Chondrocyte (in vitro differentiated cells): ENCODE results near the gene SSBP1. TPM values are rescaled to one million over a fixed set of nuclear protein-coding genes. Genes with fewer than 3 reads are reported as not detected.

Source experiments
- DNase-seq: peaks from one replicate; pipeline ENCODE4 v3.0.0; 2021; ENCODE audit warnings: mixed read lengths, low spot score
- H3K27ac Mint-ChIP-seq: one replicate; pipeline ENCODE4 v1.8.0; 2021; ENCODE audit warnings: mild to moderate bottlenecking, moderate library complexity, mixed read lengths; ENCODE audit not compliant: unreplicated experiment
- H3K27me3 Mint-ChIP-seq: 2 replicates; pipeline ENCODE4 v1.8.0; 2021; ENCODE audit warnings: low read depth, mixed read lengths
- H3K36me3 Mint-ChIP-seq: 2 replicates; pipeline ENCODE4 v1.8.0; 2021; ENCODE audit warnings: low read depth, mixed read lengths
- H3K4me1 Mint-ChIP-seq: 2 replicates; pipeline ENCODE4 v1.8.0; 2021; ENCODE audit warnings: low read depth, mild to moderate bottlenecking, mixed read lengths
- H3K4me3 Mint-ChIP-seq: one replicate; pipeline ENCODE4 v1.8.0; 2021; ENCODE audit warnings: mild to moderate bottlenecking, moderate library complexity, mixed read lengths; ENCODE audit not compliant: unreplicated experiment
- H3K9me3 Mint-ChIP-seq: 2 replicates; pipeline ENCODE4 v1.8.0; 2021; ENCODE audit warnings: low read depth, mixed read lengths
- total RNA-seq: library from RNA; stranded (reverse); gene quantifications from 3 replicates; pipeline ENCODE4 v1.2.1, GENCODE V29; 2021
- TF ChIP-seq, protein P1 (sequence below): fragments of 200-600 bp; sonication (generic); IDR thresholded peaks from 2 replicates; pipeline ENCODE4 v1.5.0; 2021; ENCODE audit warnings: antibody characterized with exemption, mild to moderate bottlenecking, moderate library complexity

SSBP1 gene
- total RNA-seq, 1 donor from 2014 or later = 102 TPM

DNA sequence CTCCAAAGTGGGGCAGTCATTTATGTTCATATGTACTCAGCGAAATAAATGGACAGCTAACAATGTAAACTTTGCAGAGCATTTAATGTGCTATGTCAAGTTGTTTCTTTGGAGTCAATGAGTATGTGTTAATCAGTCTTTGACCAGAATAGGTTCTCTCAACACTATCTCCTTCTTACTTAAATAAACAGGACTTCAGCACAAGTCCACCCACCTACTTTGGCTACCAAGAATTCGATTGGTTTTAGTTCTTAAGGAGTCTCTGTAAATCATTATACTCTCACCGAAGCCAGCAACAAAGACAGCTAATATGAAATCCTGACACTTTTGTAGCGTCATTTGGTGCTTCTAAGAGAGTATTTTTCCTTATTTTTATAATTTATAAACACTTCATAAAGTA is 23.1 kb upstream of the SSBP1 start:
- DNase-seq = no peak
- TF ChIP-seq, protein P1, sequence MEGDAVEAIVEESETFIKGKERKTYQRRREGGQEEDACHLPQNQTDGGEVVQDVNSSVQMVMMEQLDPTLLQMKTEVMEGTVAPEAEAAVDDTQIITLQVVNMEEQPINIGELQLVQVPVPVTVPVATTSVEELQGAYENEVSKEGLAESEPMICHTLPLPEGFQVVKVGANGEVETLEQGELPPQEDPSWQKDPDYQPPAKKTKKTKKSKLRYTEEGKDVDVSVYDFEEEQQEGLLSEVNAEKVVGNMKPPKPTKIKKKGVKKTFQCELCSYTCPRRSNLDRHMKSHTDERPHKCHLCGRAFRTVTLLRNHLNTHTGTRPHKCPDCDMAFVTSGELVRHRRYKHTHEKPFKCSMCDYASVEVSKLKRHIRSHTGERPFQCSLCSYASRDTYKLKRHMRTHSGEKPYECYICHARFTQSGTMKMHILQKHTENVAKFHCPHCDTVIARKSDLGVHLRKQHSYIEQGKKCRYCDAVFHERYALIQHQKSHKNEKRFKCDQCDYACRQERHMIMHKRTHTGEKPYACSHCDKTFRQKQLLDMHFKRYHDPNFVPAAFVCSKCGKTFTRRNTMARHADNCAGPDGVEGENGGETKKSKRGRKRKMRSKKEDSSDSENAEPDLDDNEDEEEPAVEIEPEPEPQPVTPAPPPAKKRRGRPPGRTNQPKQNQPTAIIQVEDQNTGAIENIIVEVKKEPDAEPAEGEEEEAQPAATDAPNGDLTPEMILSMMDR = no peak
- Mint-ChIP-seq H3K36me3 (peaks cover 2% of the 10 kb centered on the region), H3K27me3 (peaks cover 2% of the 10 kb centered on the region), H3K9me3 (no peaks in the 10 kb centered on the region), H3K27ac (no peak overlapping the region), H3K4me3 (no peak overlapping the region), H3K4me1 (no peaks in the 10 kb centered on the region)

DNA sequence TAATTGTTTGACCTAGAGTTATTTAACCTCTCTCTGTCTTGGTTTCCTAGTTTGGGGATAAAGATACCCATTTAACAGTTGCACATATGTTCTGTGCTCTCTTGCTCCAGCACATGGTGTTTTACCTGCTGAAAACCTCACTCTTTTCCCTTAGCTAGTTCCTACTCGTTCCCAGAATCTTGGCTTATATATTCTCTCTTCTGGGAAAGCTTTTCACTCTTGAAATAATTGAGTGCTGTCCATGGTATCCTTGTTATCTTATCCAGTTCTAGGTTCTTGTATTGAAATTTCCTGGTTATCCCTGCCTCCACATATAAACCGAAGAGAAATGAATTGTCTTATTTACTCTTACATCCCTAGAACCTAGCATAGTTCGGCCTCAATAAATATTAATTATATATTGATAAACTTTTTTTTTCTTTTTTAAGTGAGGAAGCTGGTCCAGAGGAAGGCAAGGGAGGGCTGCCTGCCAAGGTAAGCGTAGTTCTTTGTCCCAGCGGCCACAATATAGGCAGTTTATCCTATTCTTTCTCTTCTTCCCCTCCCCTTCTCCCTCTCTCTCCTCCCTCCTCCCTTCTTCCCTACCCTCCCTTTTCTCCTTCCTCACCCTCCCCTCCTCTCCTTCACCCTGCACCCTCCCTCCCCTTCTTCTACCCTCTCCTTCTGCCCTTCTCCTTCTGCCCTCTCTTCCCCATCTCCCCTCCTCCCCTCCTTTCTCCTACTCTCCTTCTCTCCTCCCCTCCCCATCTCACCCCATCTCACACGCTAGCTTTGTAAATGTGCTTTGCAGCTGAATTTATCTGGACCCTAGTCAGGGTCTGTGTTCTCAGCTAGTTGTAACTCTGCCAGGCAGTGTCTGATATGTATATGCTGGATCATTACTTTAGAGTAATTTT is 22.1 kb upstream of the SSBP1 start:
- H3K27ac Mint-ChIP-seq = no peak overlapping the region
- no peak for DNase-seq
- no peak overlapping the region for H3K4me3 Mint-ChIP-seq
- no peaks in the 10 kb centered on the region for H3K9me3 Mint-ChIP-seq
- H3K36me3 Mint-ChIP-seq = peaks cover 2% of the 10 kb centered on the region
- no peaks in the 10 kb centered on the region for H3K4me1 Mint-ChIP-seq
- peaks cover 2% of the 10 kb centered on the region for H3K27me3 Mint-ChIP-seq
- TF ChIP-seq, protein P1 = no peak

DNA sequence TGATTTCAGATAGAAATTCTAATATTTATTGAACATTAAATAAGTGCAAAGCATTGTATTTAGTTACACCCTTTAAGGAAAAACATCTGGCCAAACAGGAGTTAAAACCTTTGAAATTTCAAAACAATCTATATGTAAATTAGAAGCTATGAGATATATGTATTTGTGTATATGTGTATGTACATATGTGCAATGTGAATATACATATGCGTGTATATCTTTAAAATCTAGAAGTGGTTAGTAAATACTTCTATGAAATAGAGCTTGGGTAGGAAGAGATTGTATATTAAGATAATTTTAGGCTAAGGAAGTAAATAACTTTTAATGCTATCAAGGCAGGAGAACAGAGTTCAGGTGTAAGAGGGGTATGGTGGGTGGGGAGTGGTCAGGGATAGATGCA is 20.7 kb upstream of the SSBP1 start:
- H3K36me3 Mint-ChIP-seq = peaks cover 2% of the 10 kb centered on the region
- H3K27ac Mint-ChIP-seq = no peak overlapping the region
- no peak overlapping the region for H3K4me3 Mint-ChIP-seq
- H3K27me3 Mint-ChIP-seq = peaks cover 2% of the 10 kb centered on the region
- TF ChIP-seq, protein P1 = no peak
- H3K4me1 Mint-ChIP-seq = no peaks in the 10 kb centered on the region
- DNase-seq = no peak
- H3K9me3 Mint-ChIP-seq = no peaks in the 10 kb centered on the region

DNA sequence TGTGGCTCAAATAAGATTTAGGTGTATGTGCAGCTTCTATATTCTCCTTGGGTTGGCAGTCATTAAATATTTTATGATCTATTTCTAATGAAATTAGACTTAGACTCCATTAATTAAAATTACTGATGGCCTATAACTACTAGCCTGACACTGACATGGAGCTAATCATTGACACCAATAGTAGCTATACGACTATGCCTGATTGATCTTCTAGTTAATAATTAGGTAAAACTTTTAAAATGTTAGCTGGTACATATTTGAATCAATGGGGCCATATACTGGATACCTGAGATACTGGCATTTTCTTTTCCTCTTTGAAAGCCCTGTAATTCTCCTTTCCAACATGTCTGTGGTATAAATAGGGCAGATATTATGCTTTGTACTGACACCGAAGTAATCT is 15.6 kb upstream of the SSBP1 start:
- no peaks in the 10 kb centered on the region for H3K27me3 Mint-ChIP-seq
- no peak overlapping the region for H3K4me3 Mint-ChIP-seq
- H3K27ac Mint-ChIP-seq = no peak overlapping the region
- H3K36me3 Mint-ChIP-seq = peaks cover 2% of the 10 kb centered on the region
- H3K4me1 Mint-ChIP-seq = no peaks in the 10 kb centered on the region
- no peaks in the 10 kb centered on the region for H3K9me3 Mint-ChIP-seq
- TF ChIP-seq, protein P1 = no peak
- DNase-seq = no peak

DNA sequence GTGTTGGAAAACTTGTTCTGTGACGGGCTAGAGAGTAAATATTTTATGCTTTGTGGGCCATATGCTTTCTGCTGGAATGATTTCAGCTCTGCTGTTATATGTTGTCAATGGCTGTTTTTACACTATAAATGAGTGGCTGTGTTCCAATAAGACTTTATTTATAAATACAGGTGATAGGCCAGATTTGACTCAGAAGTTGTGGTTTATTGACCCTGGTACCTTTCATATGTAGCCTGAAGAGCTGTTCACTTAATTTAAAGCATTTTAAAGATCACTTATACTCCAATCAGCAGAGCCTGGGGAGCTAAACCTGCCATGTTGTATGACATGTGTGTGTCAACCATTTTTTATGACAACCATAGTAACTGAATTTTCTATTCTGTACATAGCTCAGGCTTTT is 9.1 kb upstream of the SSBP1 start:
- Mint-ChIP-seq H3K9me3 (no peaks in the 10 kb centered on the region), H3K4me1 (no peaks in the 10 kb centered on the region), H3K4me3 (no peak overlapping the region), H3K27me3 (peaks cover 2% of the 10 kb centered on the region), H3K36me3 (peaks cover 1% of the 10 kb centered on the region), H3K27ac (no peak overlapping the region)
- no peak for DNase-seq
- TF ChIP-seq, protein P1 = no peak
